ENCODE results near the gene CCSER1.
"Not testable (repeated sequence)": the region's sequence is repeated elsewhere in the genome, so short reads cannot be mapped to it uniquely, and the experiment has no call there.

Gene CCSER1

DNA sequence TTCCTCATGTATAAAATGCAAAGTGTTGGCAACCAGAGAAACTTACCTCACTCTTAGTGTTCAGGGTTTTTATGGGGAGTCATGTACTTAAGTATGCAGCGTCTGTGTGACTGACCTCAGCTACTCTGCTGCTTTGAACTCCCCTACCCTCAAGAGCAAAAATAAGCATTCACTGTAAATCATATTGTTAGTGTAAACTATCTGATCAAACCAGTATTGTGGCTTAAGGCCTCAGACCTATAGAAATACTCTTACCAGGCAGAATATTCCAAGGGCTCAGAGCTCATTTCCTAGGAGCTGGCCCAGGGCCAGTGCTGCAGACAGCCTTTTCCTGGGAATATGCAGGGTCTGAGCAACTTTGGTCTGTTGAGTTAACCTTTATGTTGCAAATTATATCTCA lies 453.1 kb downstream of the CCSER1 start:
- no peak for DNase-seq

DNA sequence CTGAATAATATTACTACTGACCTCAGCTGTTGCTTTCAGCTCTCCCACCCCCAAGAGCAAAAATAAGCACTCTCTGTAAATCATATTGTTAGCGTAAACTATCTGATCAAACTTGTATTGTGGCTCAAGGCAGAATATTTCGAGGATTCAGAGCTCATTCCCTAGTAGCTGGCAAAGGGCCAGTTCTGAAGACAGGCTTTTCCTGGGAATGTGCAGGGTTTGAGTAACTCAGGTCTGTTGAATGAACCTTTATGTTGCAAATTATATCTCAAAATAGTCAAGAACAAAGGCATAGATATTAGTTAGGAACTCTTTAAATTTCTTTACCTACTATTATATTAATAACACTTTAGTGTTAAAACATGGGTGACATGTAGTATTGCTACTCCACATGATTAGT lies 454.9 kb downstream of the CCSER1 start:
- DNase-seq = no peak

GRCh38 chr4:90584051-90584450 lies 456.9 kb downstream of the CCSER1 start:
- DNase-seq = no peak

DNA sequence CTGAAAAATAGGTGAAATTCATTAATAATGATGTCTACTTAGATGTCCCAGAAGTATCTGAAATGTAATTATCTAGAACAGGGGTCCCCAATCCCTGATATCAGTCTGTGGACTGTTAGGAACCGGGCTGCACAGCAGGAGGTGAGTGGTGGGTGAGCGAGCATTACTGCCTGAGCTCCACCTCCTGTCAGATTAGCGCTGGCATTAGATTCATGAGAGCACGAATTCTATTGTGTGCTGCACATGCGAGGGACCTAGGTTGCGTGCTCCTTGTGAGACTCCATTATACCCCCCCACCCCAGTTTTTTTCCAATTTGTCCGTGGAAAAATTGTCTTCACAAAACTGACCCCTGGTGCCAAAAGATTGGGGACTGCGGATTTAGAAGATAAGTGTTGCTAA lies 458.8 kb downstream of the CCSER1 start:
- DNase-seq = no peak

- no peak for DNase-seq
Observed at GRCh38 chr4:90586799-90587198, 459.6 kb downstream of the CCSER1 start.

DNA sequence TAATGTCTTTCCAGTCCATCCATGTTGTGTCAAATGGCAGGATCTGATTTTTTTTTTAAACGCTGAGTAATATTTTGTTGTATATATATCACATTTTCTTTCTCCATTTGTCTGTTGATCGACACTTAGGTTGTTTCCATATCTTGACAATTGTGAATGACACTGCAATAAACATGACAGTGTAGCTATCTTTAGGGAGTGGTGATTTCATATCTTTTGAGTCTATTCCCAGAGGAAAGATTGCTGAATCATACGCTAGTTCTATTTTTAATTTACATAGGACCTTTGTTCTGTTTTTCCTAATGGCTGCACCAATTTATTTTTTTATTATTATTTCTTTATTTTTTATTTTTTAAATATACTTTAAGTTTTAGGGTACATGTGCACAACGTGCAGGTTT lies 470.7 kb downstream of the CCSER1 start:
- no peak for DNase-seq

DNA sequence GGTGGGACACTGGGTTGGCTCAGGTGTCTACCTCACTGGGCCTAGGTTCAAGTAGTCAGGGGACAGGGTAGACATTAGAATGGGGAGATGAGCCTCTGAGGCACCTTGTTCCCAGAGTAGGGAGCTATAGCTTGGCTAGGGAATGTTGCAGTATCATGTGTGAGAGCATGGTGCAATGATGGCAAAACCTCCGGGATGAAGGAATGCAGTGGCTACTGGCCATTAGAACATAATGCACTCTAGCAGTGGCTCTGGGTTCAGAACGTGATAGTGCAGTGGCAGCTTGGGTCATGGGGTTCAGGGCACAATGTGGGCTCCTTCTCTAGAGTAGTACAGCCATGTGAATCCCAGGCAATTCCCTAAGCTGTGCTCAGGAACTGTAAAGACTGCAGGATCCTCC lies 471.5 kb downstream of the CCSER1 start:
- no peak for DNase-seq

- DNase-seq = no peak
Observed at GRCh38 chr4:90602726-90603125, 475.5 kb downstream of the CCSER1 start.

GRCh38 chr4:90603540-90603939 lies 476.3 kb downstream of the CCSER1 start:
- no peak for DNase-seq

DNA sequence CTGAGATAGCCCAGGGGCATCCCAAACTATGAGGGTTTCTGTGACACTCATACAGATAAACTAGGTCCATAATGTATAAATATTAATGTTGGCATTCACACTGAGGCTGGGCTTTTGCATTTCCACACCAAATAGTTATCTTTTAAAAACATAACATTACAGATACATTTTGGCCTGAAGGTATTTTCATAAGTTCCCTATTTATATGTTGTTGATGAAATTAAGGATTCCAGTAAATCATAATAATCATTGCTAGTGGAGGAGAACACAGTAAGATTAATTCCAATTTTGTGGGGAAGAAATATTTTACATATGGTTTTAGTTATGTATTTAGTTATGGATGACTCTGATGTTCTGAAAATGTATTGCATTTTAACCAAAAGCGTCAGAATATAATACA lies 479.6 kb downstream of the CCSER1 start:
- DNase-seq = no peak

DNA sequence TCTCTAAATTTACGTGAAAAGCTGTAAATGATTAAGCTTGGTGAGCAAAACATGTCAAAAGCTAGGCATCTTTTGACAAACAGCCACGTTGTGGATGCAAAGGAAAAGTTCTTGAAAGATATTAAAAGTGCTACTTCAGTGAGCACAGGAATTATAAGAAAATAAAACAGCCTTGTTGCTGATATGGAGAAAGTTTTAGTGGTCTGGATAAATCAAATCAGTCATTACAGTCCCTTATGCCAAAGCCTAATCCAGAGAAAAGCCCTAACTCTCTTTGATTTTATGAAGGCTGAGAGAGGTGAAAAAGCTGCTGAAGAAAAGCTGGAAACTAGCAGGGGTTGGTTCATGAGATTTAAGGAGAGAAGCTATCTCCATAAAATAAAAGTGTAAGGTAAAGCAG lies 487.2 kb downstream of the CCSER1 start:
- no peak for DNase-seq

GRCh38 chr4:90621080-90621479 lies 493.9 kb downstream of the CCSER1 start:
- DNase-seq = no peak

GRCh38 chr4:90624781-90625180 lies 497.6 kb downstream of the CCSER1 start:
- no peak for DNase-seq

DNA sequence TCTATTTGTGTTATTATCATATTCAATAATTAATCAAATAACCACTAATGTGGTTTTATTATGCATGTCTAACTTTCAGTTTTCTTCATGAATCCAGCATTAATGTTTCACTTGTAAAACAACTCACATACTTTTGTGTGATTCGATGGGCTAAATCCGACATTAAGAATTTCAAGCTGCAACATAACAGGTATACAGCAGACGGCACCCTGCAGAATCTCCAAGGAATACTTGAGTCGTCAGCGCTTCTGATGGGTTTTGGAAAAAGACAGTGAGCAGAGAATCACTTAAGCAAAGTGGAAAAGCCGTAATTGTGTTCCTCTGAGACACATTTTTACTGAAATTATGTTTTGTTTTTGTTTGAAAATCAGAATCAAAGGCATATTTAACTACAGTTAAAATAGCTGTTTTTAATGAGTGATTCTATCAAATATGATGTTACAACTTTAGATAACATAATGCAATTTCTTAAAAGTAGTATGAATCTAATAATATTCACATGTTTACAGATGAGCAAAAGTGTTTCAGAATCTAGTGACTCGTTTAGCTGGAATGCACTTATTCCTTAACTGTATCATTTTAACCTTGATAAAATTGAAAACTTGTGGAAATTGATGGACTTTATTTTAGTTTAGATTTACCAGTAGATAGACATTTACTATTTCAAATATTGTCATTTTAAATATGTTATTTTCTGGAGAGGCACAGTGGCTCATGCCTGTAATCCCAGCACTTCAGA lies 514.8 kb downstream of the CCSER1 start:
- DNase-seq = no peak

- no peak for DNase-seq
Observed at GRCh38 chr4:90643156-90643555, 516.0 kb downstream of the CCSER1 start.

- no peak for DNase-seq
Observed at GRCh38 chr4:90648311-90648710, 521.1 kb downstream of the CCSER1 start.

DNA sequence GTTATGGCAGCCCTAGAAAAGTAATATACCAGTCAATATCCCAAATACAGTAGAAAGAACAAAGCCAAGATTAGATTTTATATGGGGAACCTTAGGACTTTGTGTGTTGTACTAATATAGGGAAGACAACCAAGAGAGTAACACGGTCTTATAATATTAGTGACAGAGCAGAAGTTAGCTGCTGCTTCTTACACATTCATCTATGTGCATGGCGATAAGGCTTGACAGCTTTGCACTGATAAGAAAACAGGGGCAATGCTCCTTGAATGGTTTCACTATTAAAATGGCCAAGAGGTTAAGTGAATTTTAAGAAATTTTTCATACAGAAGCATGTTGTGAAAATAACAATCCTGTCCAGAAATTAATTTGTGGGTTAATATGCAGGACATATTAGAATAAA lies 521.6 kb downstream of the CCSER1 start:
- no peak for DNase-seq

GRCh38 chr4:90660672-90661071 lies 533.5 kb downstream of the CCSER1 start:
- DNase-seq = no peak

DNA sequence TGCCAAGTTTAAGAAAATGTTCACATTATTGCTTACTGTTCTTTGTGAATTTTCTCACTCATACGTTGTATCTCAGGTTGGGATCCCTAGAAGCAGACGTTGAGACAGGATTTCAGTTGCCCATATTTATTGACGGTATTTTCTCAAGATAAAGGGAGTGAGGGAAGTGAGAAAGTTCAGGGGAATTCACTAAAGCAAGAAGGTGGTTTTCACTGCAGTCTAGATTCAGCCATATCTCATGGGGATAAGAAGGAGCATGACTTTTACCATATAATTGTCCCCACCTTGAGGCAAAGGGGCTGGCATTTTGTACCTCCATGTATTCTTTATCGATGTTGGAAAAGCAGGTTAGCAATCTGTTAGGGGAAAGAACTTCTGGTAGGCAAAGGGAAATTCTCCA lies 543.0 kb downstream of the CCSER1 start:
- DNase-seq = no peak

- no peak for DNase-seq
Observed at GRCh38 chr4:90689739-90690138, 562.5 kb downstream of the CCSER1 start.

- DNase-seq = no peak
Observed at GRCh38 chr4:90695411-90695810, 568.2 kb downstream of the CCSER1 start.

DNA sequence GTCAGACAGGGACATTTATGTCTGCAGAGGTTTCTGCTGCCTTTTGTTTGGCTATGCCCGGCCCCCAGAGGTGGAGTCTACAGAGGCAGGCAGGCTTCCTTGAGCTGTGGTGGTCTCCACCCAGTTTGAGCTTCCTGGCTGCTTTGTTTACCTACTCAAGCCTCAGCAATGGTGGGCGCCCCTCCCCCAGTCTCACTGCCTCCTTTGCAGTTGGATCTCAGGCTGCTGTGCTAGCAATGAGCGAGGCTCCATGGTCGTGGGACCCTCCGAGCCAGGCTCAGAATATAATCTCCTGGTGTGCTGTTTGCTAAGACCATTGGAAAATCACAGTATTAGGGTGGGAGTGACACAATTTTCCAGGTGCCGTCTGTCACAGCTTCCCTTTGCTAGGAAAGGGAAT lies 578.3 kb downstream of the CCSER1 start:
- DNase-seq = not testable (repeated sequence)

- DNase-seq = no peak
Observed at GRCh38 chr4:90715242-90715641, 588.0 kb downstream of the CCSER1 start.

- no peak for DNase-seq
Observed at GRCh38 chr4:90718931-90719330, 591.7 kb downstream of the CCSER1 start.

DNA sequence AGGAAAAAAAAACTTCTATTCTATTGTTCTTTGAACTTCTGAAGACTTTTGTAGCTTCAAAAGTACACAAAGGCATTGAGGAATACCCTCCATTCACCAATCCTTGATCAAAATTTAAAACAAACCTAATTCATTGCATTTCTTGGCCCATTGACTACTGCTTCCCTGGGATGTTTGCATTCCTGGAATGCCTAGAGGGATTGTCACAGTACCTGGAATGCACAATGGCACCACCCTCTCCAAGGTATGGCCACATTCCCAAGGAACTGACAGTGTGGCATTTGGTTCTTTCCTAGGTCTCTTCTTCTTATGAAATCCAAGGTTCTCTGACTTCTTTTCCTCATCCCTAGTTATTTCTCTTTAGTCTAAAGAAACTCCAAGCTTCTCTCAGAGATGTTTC lies 600.7 kb downstream of the CCSER1 start:
- no peak for DNase-seq

DNA sequence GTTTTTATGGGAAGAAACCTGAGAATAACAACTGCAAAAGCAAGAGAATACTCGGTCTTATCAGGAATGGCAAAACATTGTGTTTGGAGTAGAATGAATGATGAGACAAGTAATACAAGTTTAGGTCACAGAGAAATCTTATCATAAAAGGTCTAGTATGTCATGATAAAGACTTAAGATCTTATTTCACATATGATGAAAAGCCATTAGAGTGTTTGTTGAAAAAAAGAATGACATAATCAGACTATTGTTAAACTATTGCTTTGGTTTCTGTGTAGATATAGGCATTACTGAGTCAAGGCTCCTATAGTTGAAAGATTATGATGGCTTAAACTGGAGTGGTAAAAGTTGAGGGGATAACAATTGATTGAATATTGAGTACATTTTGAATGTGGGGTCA lies 603.6 kb downstream of the CCSER1 start:
- DNase-seq = no peak

Measured in KG1 (cell line).